ENCODE data around the gene ADAM8. TPM values are rescaled to one million over a fixed set of nuclear protein-coding genes. Genes with fewer than 3 reads are reported as not detected.
"Not testable (repeated sequence)": the region's sequence is repeated elsewhere in the genome, so short reads cannot be mapped to it uniquely, and the experiment has no call there.

ADAM8 gene
- 8.3 TPM for total RNA-seq
- polyA plus RNA-seq, result 19.2 TPM
- long read RNA-seq, donor 1, result 0 reads
- long read RNA-seq, donor 2, result 0 reads
- long read RNA-seq, donor 3, result 0 reads
- long read RNA-seq, donor 4, result 0 reads
- long read RNA-seq, donor 5, partial matches to known transcripts, result 0 of 2 reads
- long read RNA-seq, donor 5, other reads (novel, unspliced or antisense), result 0 of 2 reads
- long read RNA-seq, donor 6, partial matches to known transcripts, result 0 of 2 reads
- long read RNA-seq, donor 6, other reads (novel, unspliced or antisense), result 0 of 2 reads
- long read RNA-seq, donor 7, partial matches to known transcripts, result 0 of 1 reads
- long read RNA-seq, donor 7, other reads (novel, unspliced or antisense), result 0 of 1 reads
- long read RNA-seq, donor 8, partial matches to known transcripts, result 0 of 1 reads
- long read RNA-seq, donor 8, other reads (novel, unspliced or antisense), result 0 of 1 reads
- long read RNA-seq, donor 9, result 0 reads
- long read RNA-seq, donor 10, partial matches to known transcripts, result 0 of 2 reads
- long read RNA-seq, donor 10, other reads (novel, unspliced or antisense), result 0 of 2 reads

DNA sequence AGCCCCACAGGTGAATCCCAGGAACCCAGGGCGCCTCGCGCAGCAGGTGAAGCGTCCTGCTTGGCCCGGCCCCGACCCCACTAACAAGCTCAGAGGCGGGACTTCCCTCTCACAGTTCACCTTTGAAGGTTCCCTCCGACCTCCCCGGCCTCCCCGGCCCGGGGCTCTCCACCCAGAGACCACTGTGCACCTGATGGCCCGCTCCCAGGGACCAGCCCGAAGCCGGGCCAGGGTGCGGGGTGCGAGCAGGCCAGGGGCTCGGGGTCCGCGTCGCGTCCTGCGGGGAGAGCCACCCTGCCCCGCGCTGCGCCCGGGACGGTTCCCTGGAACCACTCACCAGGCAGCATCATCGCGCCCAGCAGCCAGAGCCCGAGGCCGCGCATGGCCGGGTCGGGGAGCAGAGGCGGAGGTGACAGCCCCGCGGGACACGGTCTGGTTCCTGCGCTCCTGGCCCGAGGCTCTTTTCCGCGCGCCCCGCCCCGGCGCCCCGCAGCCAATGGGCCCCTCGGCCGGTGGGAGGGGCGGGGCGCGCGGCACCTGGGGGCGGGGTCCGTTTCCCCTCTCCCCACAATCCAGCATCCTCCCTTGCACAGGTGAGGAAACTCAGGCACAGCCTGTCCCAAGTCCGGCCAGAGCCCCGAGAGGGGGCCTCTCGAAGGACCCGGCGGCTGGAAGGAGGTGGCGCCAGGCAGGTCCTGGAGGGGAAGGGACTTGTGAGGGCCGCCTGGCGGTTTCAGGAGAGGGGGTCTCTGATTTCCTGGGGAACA lies at the start of gene ADAM8:
TSS of gene ADAM8 (minus strand) at position 434 of the 767 bp plus-strand sequence. CDS start at position 383, 51 bp downstream.
- H3K27ac ChIP-seq (ENCODE audit: low read depth in 1 of 2, low read length in 1 of 2), result no peak within 1 kb of the TSS
- peaks cover 24 to 37% of the 10 kb centered on the region in 2 donors for H3K27me3 ChIP-seq (ENCODE audit: control insufficient read depth in 2 of 2, insufficient read depth in 1 of 2, low read length in 1 of 2)
- H3K4me1 ChIP-seq (ENCODE audit: control insufficient read depth in 2 of 2, insufficient read depth in 2 of 2, low read length in 2 of 2), result peaks cover 16 to 41% of the 10 kb centered on the region in 2 donors
- peak in 2 of 9 donors; percentile 16 to 45 for DNase-seq (ENCODE audit: low read depth in 6 of 9, low spot score in 9 of 9)
- peak within 1 kb of the TSS; percentile 35 to 42 for H3K4me3 ChIP-seq (ENCODE audit: low read length in 2 of 2)
- H3K9me3 ChIP-seq (ENCODE audit: control insufficient read depth in 2 of 2, insufficient read depth in 1 of 2, low read length in 1 of 2), result peaks cover 0 to 2% of the 10 kb centered on the region in 2 donors
- peaks cover 14 to 26% of the 10 kb centered on the region in 2 donors for H3K36me3 ChIP-seq (ENCODE audit: control insufficient read depth in 2 of 2, insufficient read depth in 2 of 2, low read length in 1 of 2)
- WGBS, result 11% methylated on average over 63 of the region's 63 CpGs

DNA sequence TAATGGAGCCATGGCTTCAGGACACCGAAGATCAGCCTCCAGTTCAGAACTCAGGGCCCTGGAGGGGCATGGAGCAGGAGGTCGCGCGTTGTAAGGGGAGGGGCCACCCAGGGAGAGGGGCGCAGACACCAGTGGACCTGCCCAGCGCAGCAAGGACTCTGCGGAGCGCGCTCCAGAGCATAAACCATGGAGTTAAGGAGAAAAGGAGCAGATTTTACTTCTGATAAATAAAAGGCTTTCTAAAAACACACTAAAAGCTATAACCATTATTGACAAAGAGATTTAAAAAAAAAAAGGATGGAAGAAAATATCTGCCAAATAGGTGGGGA lies 49.5 kb upstream of the ADAM8 start:
- WGBS, result 43% methylated on average over 9 of the region's 9 CpGs
- Histone ChIP-seq H3K27me3 (ENCODE audit: control insufficient read depth in 2 of 2, insufficient read depth in 1 of 2, low read length in 1 of 2) (peaks cover 50 to 64% of the 10 kb centered on the region in 2 donors), H3K27ac (ENCODE audit: low read depth in 1 of 2, low read length in 1 of 2) (no peak overlapping the region)

DNA sequence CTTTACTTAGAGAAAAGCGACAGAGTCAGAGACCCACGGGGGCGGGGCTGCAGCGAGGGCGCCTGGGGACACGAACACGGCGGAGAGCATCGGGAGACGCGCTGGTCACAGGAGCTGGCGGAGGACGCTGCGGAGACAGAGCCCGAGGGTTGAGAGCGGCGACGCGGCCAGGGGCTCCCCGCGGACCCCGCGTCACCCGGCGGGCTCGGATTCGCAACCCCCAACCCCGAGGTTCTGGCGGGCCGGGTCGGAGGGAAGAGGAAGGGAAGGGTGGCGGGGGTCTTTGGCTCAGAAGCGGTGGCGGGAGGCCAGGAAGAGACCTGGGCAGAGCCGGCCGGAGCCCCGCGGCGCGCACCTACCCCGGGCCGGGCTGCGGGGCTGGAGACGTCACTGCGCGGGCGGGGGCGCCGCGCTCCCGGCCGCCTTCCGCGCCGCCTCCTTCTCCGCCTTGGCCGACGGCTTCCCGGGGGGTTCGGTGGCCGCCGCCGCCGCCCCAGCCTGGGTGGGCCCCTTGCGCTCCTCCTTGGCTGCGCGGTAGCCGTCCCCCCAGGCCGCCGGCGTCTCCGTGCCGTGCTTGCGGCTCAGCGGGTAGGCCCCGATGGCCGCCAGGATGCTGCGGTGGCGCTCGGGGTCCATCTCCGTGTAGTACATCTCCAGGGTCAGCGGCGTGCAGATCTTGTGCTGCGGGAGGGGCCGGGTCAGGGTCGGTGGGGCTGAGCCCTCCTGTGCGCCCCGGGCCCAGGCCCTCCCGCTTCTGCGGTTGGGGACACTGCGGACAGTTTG lies 49.0 kb upstream of the ADAM8 start:
- Histone ChIP-seq H3K9me3 (ENCODE audit: control insufficient read depth in 2 of 2, insufficient read depth in 1 of 2, low read length in 1 of 2) (peaks cover 0 to 3% of the 10 kb centered on the region in 2 donors), H3K36me3 (ENCODE audit: control insufficient read depth in 2 of 2, insufficient read depth in 2 of 2, low read length in 1 of 2) (no peaks in the 10 kb centered on the region), H3K27ac (ENCODE audit: low read depth in 1 of 2, low read length in 1 of 2) (no peak overlapping the region), H3K27me3 (ENCODE audit: control insufficient read depth in 2 of 2, insufficient read depth in 1 of 2, low read length in 1 of 2) (peaks cover 50 to 60% of the 10 kb centered on the region in 2 donors), H3K4me1 (ENCODE audit: control insufficient read depth in 2 of 2, insufficient read depth in 2 of 2, low read length in 2 of 2) (peaks cover 3 to 9% of the 10 kb centered on the region in 2 donors), H3K4me3 (ENCODE audit: low read length in 2 of 2) (peak overlapping the region in 1 of 2 donors; percentile 45)
- no peak for DNase-seq (ENCODE audit: low read depth in 6 of 9, low spot score in 9 of 9)
- WGBS, result 3% methylated on average over 91 of the region's 91 CpGs

More for the DNA sequence above, 49.5 kb upstream of the ADAM8 start:
- Histone ChIP-seq H3K4me1 (ENCODE audit: control insufficient read depth in 2 of 2, insufficient read depth in 2 of 2, low read length in 2 of 2) (peaks cover 3 to 9% of the 10 kb centered on the region in 2 donors), H3K9me3 (ENCODE audit: control insufficient read depth in 2 of 2, insufficient read depth in 1 of 2, low read length in 1 of 2) (no peaks in the 10 kb centered on the region), H3K36me3 (ENCODE audit: control insufficient read depth in 2 of 2, insufficient read depth in 2 of 2, low read length in 1 of 2) (no peaks in the 10 kb centered on the region), H3K4me3 (ENCODE audit: low read length in 2 of 2) (peak overlapping the region in 1 of 2 donors; percentile 45)
- no peak for DNase-seq (ENCODE audit: low read depth in 6 of 9, low spot score in 9 of 9)

DNA sequence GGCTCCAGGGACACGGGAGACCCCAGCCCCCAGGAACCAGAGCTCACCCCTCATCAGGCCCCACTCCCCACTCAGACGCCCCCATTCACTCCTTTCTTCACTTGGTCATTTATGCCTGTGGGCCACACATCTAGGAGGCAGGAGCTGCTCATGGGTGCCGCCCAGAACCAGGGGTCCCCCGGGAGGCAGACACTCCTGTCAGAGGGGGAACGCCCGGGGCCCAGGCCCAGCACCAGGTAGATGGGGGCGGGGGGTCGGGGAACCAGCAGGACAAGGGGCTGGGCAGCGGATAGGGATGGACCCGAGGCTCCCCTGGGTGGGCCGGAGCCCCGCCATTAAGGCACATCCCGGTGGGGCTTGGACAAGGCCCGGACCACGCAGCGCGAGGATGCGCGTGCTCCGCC lies 48.2 kb upstream of the ADAM8 start:
- no peak for DNase-seq (ENCODE audit: low read depth in 6 of 9, low spot score in 9 of 9)
- peaks cover 3 to 7% of the 10 kb centered on the region in 2 donors for H3K4me1 ChIP-seq (ENCODE audit: control insufficient read depth in 2 of 2, insufficient read depth in 2 of 2, low read length in 2 of 2)
- no peak overlapping the region for H3K4me3 ChIP-seq (ENCODE audit: low read length in 2 of 2)
- H3K9me3 ChIP-seq (ENCODE audit: control insufficient read depth in 2 of 2, insufficient read depth in 1 of 2, low read length in 1 of 2), result peaks cover 0 to 3% of the 10 kb centered on the region in 2 donors
- H3K36me3 ChIP-seq (ENCODE audit: control insufficient read depth in 2 of 2, insufficient read depth in 2 of 2, low read length in 1 of 2), result no peaks in the 10 kb centered on the region
- no peak overlapping the region for H3K27ac ChIP-seq (ENCODE audit: low read depth in 1 of 2, low read length in 1 of 2)
- WGBS, result 27% methylated on average over 20 of the region's 20 CpGs
- H3K27me3 ChIP-seq (ENCODE audit: control insufficient read depth in 2 of 2, insufficient read depth in 1 of 2, low read length in 1 of 2), result peaks cover 49 to 59% of the 10 kb centered on the region in 2 donors

DNA sequence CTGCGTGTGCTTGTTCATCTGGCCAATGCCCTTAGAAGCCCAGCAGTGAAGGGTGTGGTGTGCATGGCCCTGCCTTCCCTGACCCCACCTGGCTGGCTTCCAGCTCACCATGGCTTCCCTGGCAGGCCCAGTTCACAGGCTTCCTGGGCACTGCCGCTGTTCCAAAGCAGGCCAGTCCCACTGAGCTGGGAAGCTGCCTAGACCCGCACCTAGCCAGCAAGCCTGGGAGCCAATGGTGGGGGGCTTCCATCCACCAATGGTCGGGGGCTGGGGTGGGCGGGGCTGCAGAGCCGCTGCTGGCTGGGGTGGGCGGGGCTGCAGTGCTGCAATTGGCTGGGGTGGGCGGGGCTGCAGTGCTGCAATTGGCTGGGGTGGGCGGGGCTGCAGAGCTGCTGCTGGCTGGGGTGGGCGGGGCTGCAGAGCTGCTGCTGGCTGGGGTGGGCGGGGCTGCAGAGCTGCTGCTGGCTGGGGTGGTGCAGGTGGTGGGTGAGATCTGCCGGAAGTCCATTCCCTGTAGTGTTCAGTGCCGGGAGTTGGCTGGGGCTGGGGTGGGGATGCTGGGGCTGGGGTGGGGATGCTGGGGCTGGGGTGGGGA lies 47.6 kb upstream of the ADAM8 start:
- H3K4me3 ChIP-seq (ENCODE audit: low read length in 2 of 2), result no peak overlapping the region
- peaks cover 0 to 3% of the 10 kb centered on the region in 2 donors for H3K9me3 ChIP-seq (ENCODE audit: control insufficient read depth in 2 of 2, insufficient read depth in 1 of 2, low read length in 1 of 2)
- H3K4me1 ChIP-seq (ENCODE audit: control insufficient read depth in 2 of 2, insufficient read depth in 2 of 2, low read length in 2 of 2), result peaks cover 3 to 6% of the 10 kb centered on the region in 2 donors
- peaks cover 45 to 57% of the 10 kb centered on the region in 2 donors for H3K27me3 ChIP-seq (ENCODE audit: control insufficient read depth in 2 of 2, insufficient read depth in 1 of 2, low read length in 1 of 2)
- DNase-seq (ENCODE audit: low read depth in 6 of 9, low spot score in 9 of 9), result peak in 5 of 9 donors; percentile 25 to 71 (median 53)
- no peak overlapping the region for H3K27ac ChIP-seq (ENCODE audit: low read depth in 1 of 2, low read length in 1 of 2)
- no peaks in the 10 kb centered on the region for H3K36me3 ChIP-seq (ENCODE audit: control insufficient read depth in 2 of 2, insufficient read depth in 2 of 2, low read length in 1 of 2)
- 17% methylated on average over 13 of the region's 13 CpGs for WGBS

DNA sequence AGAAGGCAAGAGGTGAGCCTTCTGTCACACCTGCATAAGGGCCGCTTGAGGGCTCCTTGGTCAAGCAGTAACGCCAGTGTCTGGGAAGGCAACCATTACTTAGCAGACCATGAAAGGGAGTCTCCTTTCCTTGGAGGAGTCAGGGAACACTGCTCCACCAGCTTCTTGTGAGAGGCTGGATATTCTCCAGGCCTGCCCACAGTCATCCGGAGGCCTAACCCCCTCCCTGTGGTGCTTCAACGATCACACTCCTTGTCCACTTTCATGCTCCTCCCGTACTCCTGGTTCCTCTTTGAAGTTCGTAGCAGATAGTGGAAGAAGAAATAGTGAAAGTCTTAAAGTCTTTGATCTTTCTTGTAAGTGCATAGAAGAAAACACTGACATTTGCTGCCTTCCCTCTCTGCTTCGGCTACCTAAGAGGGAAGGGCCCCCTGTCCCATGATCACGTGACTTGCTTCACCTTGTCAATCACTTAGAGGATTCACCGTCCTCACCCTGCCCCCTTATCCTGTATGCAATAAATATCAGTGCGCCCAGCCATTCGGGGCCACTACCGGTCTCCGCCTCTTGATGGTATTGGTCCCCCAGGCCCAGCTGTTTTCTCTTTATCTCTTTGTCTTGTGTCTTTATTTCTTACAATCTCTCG lies 45.5 kb upstream of the ADAM8 start:
- H3K9me3 ChIP-seq (ENCODE audit: control insufficient read depth in 2 of 2, insufficient read depth in 1 of 2, low read length in 1 of 2); H3K4me1 ChIP-seq (ENCODE audit: control insufficient read depth in 2 of 2, insufficient read depth in 2 of 2, low read length in 2 of 2); H3K4me3 ChIP-seq (ENCODE audit: low read length in 2 of 2); DNase-seq (ENCODE audit: low read depth in 6 of 9, low spot score in 9 of 9); H3K27ac ChIP-seq (ENCODE audit: low read depth in 1 of 2, low read length in 1 of 2); H3K36me3 ChIP-seq (ENCODE audit: control insufficient read depth in 2 of 2, insufficient read depth in 2 of 2, low read length in 1 of 2): not testable (repeated sequence)
- peaks cover 32 to 46% of the 10 kb centered on the region in 2 donors for H3K27me3 ChIP-seq (ENCODE audit: control insufficient read depth in 2 of 2, insufficient read depth in 1 of 2, low read length in 1 of 2)
- WGBS, result 92% methylated on average over 12 of the region's 14 CpGs

DNA sequence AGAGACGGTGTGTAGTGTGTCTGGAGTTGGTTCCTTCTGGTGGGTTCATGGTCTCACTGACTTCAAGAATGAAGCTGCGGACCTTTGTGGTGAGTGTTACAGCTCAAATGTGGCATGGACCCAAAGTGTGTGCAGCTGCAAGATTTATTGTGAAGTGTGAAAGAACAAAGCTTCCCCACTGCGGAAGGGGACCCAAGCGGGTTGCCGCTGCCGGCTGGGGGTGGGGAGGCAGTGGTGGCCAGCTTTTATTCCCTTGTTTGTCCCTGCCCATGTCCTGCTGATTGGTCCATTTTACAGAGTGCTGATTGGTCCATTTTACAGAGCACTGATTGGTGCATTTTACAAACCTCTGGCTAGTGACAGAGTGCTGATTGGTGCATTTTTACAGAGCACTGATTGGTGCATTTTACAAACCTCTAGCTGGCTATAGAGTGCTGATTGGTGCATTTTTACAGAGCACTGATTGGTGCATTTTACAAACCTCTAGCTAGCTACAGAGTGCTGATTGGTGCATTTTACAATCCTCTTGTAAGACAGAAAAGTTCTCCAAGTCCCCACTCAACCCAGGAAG lies 44.3 kb upstream of the ADAM8 start:
- H3K4me1 ChIP-seq (ENCODE audit: control insufficient read depth in 2 of 2, insufficient read depth in 2 of 2, low read length in 2 of 2); DNase-seq (ENCODE audit: low read depth in 6 of 9, low spot score in 9 of 9); H3K36me3 ChIP-seq (ENCODE audit: control insufficient read depth in 2 of 2, insufficient read depth in 2 of 2, low read length in 1 of 2); H3K27ac ChIP-seq (ENCODE audit: low read depth in 1 of 2, low read length in 1 of 2); H3K9me3 ChIP-seq (ENCODE audit: control insufficient read depth in 2 of 2, insufficient read depth in 1 of 2, low read length in 1 of 2); H3K4me3 ChIP-seq (ENCODE audit: low read length in 2 of 2): not testable (repeated sequence)
- H3K27me3 ChIP-seq (ENCODE audit: control insufficient read depth in 2 of 2, insufficient read depth in 1 of 2, low read length in 1 of 2), result peaks cover 19 to 34% of the 10 kb centered on the region in 2 donors
- WGBS, result 95% methylated on average over 6 of the region's 6 CpGs

Data from thymus (tissue), 14 donors.